ENCODE results near the gene ARSB.
"Not testable (repeated sequence)": the region's sequence is repeated elsewhere in the genome, so short reads cannot be mapped to it uniquely, and the experiment has no call there.

ARSB gene

GRCh38 chr5:78771260-78772205 lies 213.6 kb downstream of the ARSB start:
- peak in 1 of 2 donors; percentile 48 for ATAC-seq

GRCh38 chr5:78768781-78769380 lies 216.2 kb downstream of the ARSB start:
- ATAC-seq: no peak

- ATAC-seq: no peak
Measured at GRCh38 chr5:78766412-78766762, 218.7 kb downstream of the ARSB start.

- no peak for ATAC-seq
Measured at GRCh38 chr5:78765756-78766411, 219.2 kb downstream of the ARSB start.

- no peak for ATAC-seq
Measured at GRCh38 chr5:78765116-78765515, 220.0 kb downstream of the ARSB start.

- ATAC-seq: no peak
Measured at GRCh38 chr5:78763659-78764189, 221.4 kb downstream of the ARSB start.

- not testable (repeated sequence) for ATAC-seq
Measured at GRCh38 chr5:78762743-78763142, 222.4 kb downstream of the ARSB start.

GRCh38 chr5:78761840-78762239 lies 223.3 kb downstream of the ARSB start:
- no peak for ATAC-seq

GRCh38 chr5:78760770-78761169 lies 224.3 kb downstream of the ARSB start:
- ATAC-seq: no peak

- ATAC-seq: no peak
Measured at GRCh38 chr5:78760366-78760765, 224.7 kb downstream of the ARSB start.

GRCh38 chr5:78758169-78758839 lies 226.8 kb downstream of the ARSB start:
- peak; percentile 26 to 48 for ATAC-seq

- no peak for ATAC-seq
Measured at GRCh38 chr5:78757269-78758053, 227.6 kb downstream of the ARSB start.

GRCh38 chr5:78756858-78757257 lies 228.3 kb downstream of the ARSB start:
- no peak for ATAC-seq

GRCh38 chr5:78755822-78756429 lies 229.2 kb downstream of the ARSB start:
- ATAC-seq: no peak

- no peak for ATAC-seq
Measured at GRCh38 chr5:78754655-78755054, 230.5 kb downstream of the ARSB start.

GRCh38 chr5:78753093-78753531 lies 232.0 kb downstream of the ARSB start:
- no peak for ATAC-seq

GRCh38 chr5:78751872-78752271 lies 233.2 kb downstream of the ARSB start:
- no peak for ATAC-seq

- no peak for ATAC-seq
Measured at GRCh38 chr5:78750281-78750680, 234.8 kb downstream of the ARSB start.

GRCh38 chr5:78747705-78748359 lies 237.3 kb downstream of the ARSB start:
- ATAC-seq: no peak

- ATAC-seq: no peak
Measured at GRCh38 chr5:78747055-78747454, 238.1 kb downstream of the ARSB start.
